Measurements from ENCODE around the gene DNTTIP2. TPM values are rescaled to one million over a fixed set of nuclear protein-coding genes. Genes with fewer than 3 reads are reported as not detected.

Gene DNTTIP2
- 50.5 and 141 TPM in 2 replicates for total RNA-seq (2011; cell fraction: chromatin; rRNA removed; ENCODE audit: low replicate concordance)
- total RNA-seq (2011; cell fraction: nucleolus; rRNA removed) = 40.2 and 49.0 TPM in 2 replicates
- total RNA-seq (2011; cell fraction: nucleoplasm; rRNA removed) = 77.8 and 89.5 TPM in 2 replicates
- total RNA-seq (2014; rRNA removed) (50.4 and 59.2 TPM in 2 replicates), total RNA-seq (2014; rRNA removed; fragmentation: Illumina TruSeq; extraction: Trizol) (106 and 136 TPM in 2 replicates), total RNA-seq (2015; rRNA removed; fragmentation: Illumina TruSeq; extraction: Trizol) (87.9 and 97.0 TPM in 2 replicates), total RNA-seq (2021) (85.2 and 91.9 TPM in 2 replicates), polyA plus RNA-seq (2011; rRNA removed) (56.1 and 75.0 TPM in 2 replicates), polyA plus RNA-seq (2014; fragmentation: Illumina TruSeq; extraction: Trizol) (87.6 and 113 TPM in 2 replicates), polyA plus RNA-seq (2014; fragmentation: Nextera tagmentation; extraction: Ambion mirVana) (100 to 1,000 TPM; 113 to 138 TPM), polyA plus RNA-seq (2014; rRNA removed) (59.7 and 75.4 TPM in 2 replicates), polyA minus RNA-seq (2011; rRNA and poly(A)+ RNA removed) (119 and 126 TPM in 2 replicates), Bru-seq, nascent RNA (percentile 96 among the genes with signal in this experiment), BruChase-seq, experiment 1, labeled RNA remaining after a 2-hour chase (percentile 97 among the genes with signal in this experiment), BruChase-seq, experiment 2, labeled RNA remaining after a 6-hour chase (percentile 97 among the genes with signal in this experiment)
- 3.9 and 5.5 TPM in 2 replicates for polyA plus RNA-seq (2011; cell fraction: cytosol; rRNA removed)
- 140 and 149 TPM in 2 replicates for polyA plus RNA-seq (2011; cell fraction: nucleus; rRNA removed)
- polyA plus RNA-seq (2012) = 46.3 and 75.3 TPM in 2 replicates
- polyA minus RNA-seq (2011; cell fraction: cytosol; rRNA and poly(A)+ RNA removed) = 15.1 and 17.9 TPM in 2 replicates
- 31.6 and 79.9 TPM in 2 replicates for polyA minus RNA-seq (2011; cell fraction: nucleus; rRNA and poly(A)+ RNA removed)
- long read RNA-seq, experiment 1, full-length matches to known transcripts = 416 of 612 reads
- long read RNA-seq, experiment 1, partial matches to known transcripts = 170 of 612 reads
- long read RNA-seq, experiment 1, other reads (novel, unspliced or antisense) = 26 of 612 reads
- long read RNA-seq, experiment 2, full-length matches to known transcripts = 97 of 136 reads
- long read RNA-seq, experiment 2, partial matches to known transcripts = 31 of 136 reads
- long read RNA-seq, experiment 2, other reads (novel, unspliced or antisense) = 8 of 136 reads
- long read RNA-seq, experiment 3, full-length matches to known transcripts = 26 of 241 reads
- long read RNA-seq, experiment 3, partial matches to known transcripts = 212 of 241 reads
- long read RNA-seq, experiment 3, other reads (novel, unspliced or antisense) = 3 of 241 reads

GRCh38 chr1:93878889-93879586 is at the start of gene DNTTIP2:
DNTTIP2 (minus strand) TSS chr1:93879206; CDS start chr1:93879148, 58 bp downstream.
- intact Hi-C loops (cut with micrococcal nuclease) (loop anchor here (2.0 kb wide), 1 partner anchor 30 kb away; the partner anchor contains the start of gene GCLM), in situ Hi-C loops (cut with MboI) (no loop called here)
- H3K27me3 ChIP-seq (ENCODE audit: control insufficient read depth in 2 of 2, insufficient read depth in 2 of 2, low read length in 2 of 2) = no peaks in the 10 kb centered on the region
- peak within 1 kb of the TSS; percentile 74 for H3K4me3 ChIP-seq
- H3K27ac ChIP-seq (ENCODE audit: extremely low read depth, low read depth, low read length) = peak within 1 kb of the TSS; percentile 86
- H3K9me1 ChIP-seq (ENCODE audit: control insufficient read depth, insufficient read depth, low read length) = peaks cover 4% of the 10 kb centered on the region
- under 1% methylated on average over 46 of the region's 50 CpGs for WGBS (ENCODE audit: insufficient coverage, low coverage, missing lambda C conversion rate)
- DNase-seq (ENCODE audit: extremely low read depth in 1 of 4, low spot score in 3 of 4) = peak; percentile 74 to 96 (median 82)
- H2AFZ ChIP-seq (ENCODE audit: low read depth, low read length) = peak within 1 kb of the TSS; percentile 99
- FAIRE-seq = peak; percentile 95
- ChIA-PET CTCF (ENCODE audit: low intra/inter-chr PET ratio) (no interaction called here), POLR2A (interaction anchor here (0.6 to 2.3 kb wide), 15 partner anchors 9 to 870 kb away, joined by 3 to 10 read pairs (median 5); no protein-coding TSS in a partner anchor)
- H3K4me2 ChIP-seq (ENCODE audit: insufficient read depth, low read length) = peak within 1 kb of the TSS; percentile 96
- H3K9me3 ChIP-seq (replicated peaks; ENCODE audit: control insufficient read depth, insufficient read depth, low read depth, low read length) = no peaks in the 10 kb centered on the region
- BruUV-seq (replicated peaks) = no TSS peak
- H3K9ac ChIP-seq (ENCODE audit: insufficient read depth in 1 of 2, low read depth in 2 of 2, low read length in 2 of 2) = peak within 1 kb of the TSS; percentile 96 to 97
- peaks cover 56% of the 10 kb centered on the region for H3K79me2 ChIP-seq (ENCODE audit: control insufficient read depth, insufficient read depth, low read length)
- H4K20me1 ChIP-seq (replicated peaks; ENCODE audit: control insufficient read depth, insufficient read depth, low read length) = peaks cover 9% of the 10 kb centered on the region
- peaks cover 7 to 19% of the 10 kb centered on the region in 2 experiments; a peak in 4 of 5 replicates for H3K4me1 ChIP-seq (replicated peaks in 1 of 2; ENCODE audit: control insufficient read depth in 2 of 2, insufficient read depth in 2 of 2, low read length in 2 of 2)
- ATAC-seq = peak; percentile 96
- H3K36me3 ChIP-seq (ENCODE audit: control insufficient read depth, insufficient read depth, low read length) = peaks cover 47% of the 10 kb centered on the region
- TF ChIP-seq HDAC1 (IDR thresholded peaks at IDR 0.05) = peak in 1 of 2 experiments; percentile 92; a peak in 2 of 4 replicates
- TF ChIP-seq POLR2AphosphoS2 (IDR thresholded peaks at IDR 0.05; ENCODE audit: low read length) = 0 out of 2 replicates have a peak, but pooled peaks have one; percentile 65
- 0 out of 4 replicates have a peak, but pooled peaks of 1 of the 2 experiments have one; percentile 44 for TF ChIP-seq KDM4B (IDR thresholded peaks at IDR 0.05; ENCODE audit: borderline replicate concordance in 2 of 2, low read depth in 1 of 2)
- peak; percentile 86 for TF ChIP-seq ELF2 (CRISPR knock-in tag; IDR thresholded peaks at IDR 0.05)
- TF ChIP-seq, protein P1, sequence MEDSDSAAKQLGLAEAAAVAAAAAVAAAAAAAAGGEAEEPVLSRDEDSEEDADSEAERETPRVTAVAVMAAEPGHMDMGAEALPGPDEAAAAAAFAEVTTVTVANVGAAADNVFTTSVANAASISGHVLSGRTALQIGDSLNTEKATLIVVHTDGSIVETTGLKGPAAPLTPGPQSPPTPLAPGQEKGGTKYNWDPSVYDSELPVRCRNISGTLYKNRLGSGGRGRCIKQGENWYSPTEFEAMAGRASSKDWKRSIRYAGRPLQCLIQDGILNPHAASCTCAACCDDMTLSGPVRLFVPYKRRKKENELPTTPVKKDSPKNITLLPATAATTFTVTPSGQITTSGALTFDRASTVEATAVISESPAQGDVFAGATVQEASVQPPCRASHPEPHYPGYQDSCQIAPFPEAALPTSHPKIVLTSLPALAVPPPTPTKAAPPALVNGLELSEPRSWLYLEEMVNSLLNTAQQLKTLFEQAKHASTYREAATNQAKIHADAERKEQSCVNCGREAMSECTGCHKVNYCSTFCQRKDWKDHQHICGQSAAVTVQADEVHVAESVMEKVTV (CRISPR knock-in tag; IDR thresholded peaks at IDR 0.05) = 0 out of 2 replicates have a peak, but pooled peaks have one; percentile 29
- TF ChIP-seq ZNF785 (CRISPR knock-in tag; IDR thresholded peaks at IDR 0.05) = no peak
- peak in 1 of 2 experiments; percentile 92; a peak in 2 of 4 replicates for TF ChIP-seq SRF (CRISPR knock-in tag; IDR thresholded peaks at IDR 0.05)

Measured in K562 (cell line).